GM06990 (cell line): ENCODE measurements around the gene CRABP1.
"Not testable (repeated sequence)": the region's sequence is repeated elsewhere in the genome, so short reads cannot be mapped to it uniquely, and the experiment has no call there.

Experiments
- DNase-seq: peaks from one replicate; pipeline ENCODE4 v3.0.0-alpha.2; 2011; ENCODE audit not compliant: insufficient read length; ENCODE audit errors: extremely low read depth
- H3K27me3 ChIP-seq: replicated peaks from 2 replicates; pipeline ENCODE4 v1.6.0; 2011; ENCODE audit warnings: low read length; ENCODE audit not compliant: control insufficient read depth, insufficient read depth
- H3K36me3 ChIP-seq: 2 replicates; pipeline ENCODE4 v1.5.1; 2011; ENCODE audit warnings: low read length; ENCODE audit not compliant: control insufficient read depth, insufficient read depth
- H3K4me3 ChIP-seq: replicated peaks from 2 replicates; pipeline ENCODE4 v1.5.1; 2011; ENCODE audit warnings: low read depth, mild to moderate bottlenecking, control low read depth, low read length
- CTCF ChIP-seq: IDR thresholded peaks from 2 replicates; pipeline ENCODE4 v1.5.1; 2011; ENCODE audit warnings: low read length, control low read depth, mild to moderate bottlenecking, inconsistent platforms; ENCODE audit not compliant: insufficient read depth, poor library complexity, severe bottlenecking

Gene CRABP1

GRCh38 chr15:78374436-78375393 is 34.6 kb downstream of the CRABP1 start:
- TF ChIP-seq CTCF: no peak
- H3K4me3 ChIP-seq: no peak overlapping the region

GRCh38 chr15:78380143-78380542 is 40.0 kb downstream of the CRABP1 start:
- not testable (repeated sequence) for H3K36me3 ChIP-seq, H3K27me3 ChIP-seq, H3K4me3 ChIP-seq, DNase-seq

More at GRCh38 chr15:78374436-78375393, 34.6 kb downstream of the CRABP1 start:
- DNase-seq: no peak
- no peaks in the 10 kb centered on the region for H3K36me3 ChIP-seq
- H3K27me3 ChIP-seq: no peaks in the 10 kb centered on the region

DNA sequence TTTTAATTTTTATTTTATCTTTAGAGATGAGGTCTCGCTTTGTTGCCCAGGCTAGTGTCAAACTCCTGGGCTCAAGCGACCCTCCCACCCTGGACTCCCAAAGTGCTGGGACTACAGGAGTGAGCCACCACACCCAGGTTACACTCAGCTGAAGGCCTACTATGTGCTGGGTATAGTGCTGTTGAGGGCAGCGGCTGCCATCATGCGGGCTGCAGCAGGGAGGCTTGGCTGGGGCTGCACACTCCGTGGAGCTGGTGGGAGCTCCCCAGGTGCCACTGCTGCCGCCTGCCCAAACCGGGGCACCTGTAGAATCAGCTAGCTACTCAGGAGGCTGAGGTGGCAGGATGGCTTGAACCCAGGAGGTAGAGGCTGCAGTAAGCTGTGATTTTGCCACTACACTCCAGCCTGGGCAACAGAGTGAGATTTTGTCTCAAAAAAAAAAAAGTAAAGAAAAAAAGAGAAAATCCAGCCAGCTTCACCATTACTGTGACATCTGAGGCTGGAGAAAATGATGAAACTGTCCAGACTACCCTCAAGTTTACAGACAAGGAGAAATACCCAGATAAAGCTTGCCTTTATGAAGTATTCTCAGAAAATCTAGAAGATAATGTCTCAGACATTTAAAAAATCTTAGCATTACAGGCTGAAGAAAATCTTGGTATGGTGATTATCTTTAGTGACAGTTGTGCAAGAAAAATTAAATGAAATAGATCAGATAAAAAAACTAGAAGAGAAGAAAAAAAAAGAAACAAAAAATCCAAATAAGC is 42.1 kb downstream of the CRABP1 start:
- DNase-seq: no peak
- Histone ChIP-seq H3K4me3 (no peak overlapping the region), H3K36me3 (no peaks in the 10 kb centered on the region), H3K27me3 (no peaks in the 10 kb centered on the region)
- TF ChIP-seq CTCF: no peak

DNA sequence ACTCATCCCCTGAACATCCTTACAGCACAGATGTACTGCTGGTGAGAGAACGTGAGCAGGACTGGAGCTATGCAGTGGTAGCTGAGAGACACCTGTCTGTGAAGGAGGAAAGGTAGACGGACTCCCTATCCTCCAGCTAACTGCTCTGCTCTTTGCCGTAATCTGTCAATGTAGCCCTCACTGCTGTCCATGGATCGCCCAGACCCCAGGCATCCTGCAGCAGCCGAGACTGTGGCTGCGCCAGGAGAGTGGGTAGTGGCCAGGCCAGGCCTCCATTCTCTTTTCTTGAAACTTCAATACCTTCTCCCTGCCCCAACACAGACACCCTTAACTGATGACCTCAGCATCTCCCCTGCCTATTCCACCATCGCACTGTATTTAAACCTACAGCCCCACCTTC is 44.5 kb downstream of the CRABP1 start:
- no peak overlapping the region for H3K4me3 ChIP-seq
- no peaks in the 10 kb centered on the region; the same call in 1 of the 2 replicates for H3K27me3 ChIP-seq
- TF ChIP-seq CTCF: no peak
- no peaks in the 10 kb centered on the region for H3K36me3 ChIP-seq
- DNase-seq: no peak

GRCh38 chr15:78387246-78388037 is 47.3 kb downstream of the CRABP1 start:
- no peak overlapping the region for H3K4me3 ChIP-seq
- no peaks in the 10 kb centered on the region for H3K36me3 ChIP-seq
- H3K27me3 ChIP-seq: peaks cover 2% of the 10 kb centered on the region
- TF ChIP-seq CTCF: no peak
- no peak for DNase-seq
